NB4 (cell line): Measurements from ENCODE around the gene ZNF234.
"Not testable (repeated sequence)": the region's sequence is repeated elsewhere in the genome, so short reads cannot be mapped to it uniquely, and the experiment has no call there.

ENCODE experiments used
- CTCF ChIP-seq: IDR thresholded peaks from one replicate; pipeline ENCODE4 v1.5.1; 2012; ENCODE audit warnings: low read depth, low read length
- POLR2A ChIP-seq: IDR thresholded peaks from 2 replicates; pipeline ENCODE4 v1.6.1; 2011; ENCODE audit warnings: mild to moderate bottlenecking; ENCODE audit not compliant: insufficient read length; ENCODE audit errors: extremely low read depth

GRCh38 chr19:44203877-44204276 lies 62.5 kb downstream of the ZNF234 start:
- not testable (repeated sequence) for TF ChIP-seq CTCF, POLR2A
